GM15510 (cell line): ENCODE measurements around the gene PRICKLE2.

ENCODE experiments used
- POLR2A ChIP-seq: IDR thresholded peaks from 3 replicates; pipeline ENCODE4 v1.6.1; 2011; ENCODE audit warnings: borderline replicate concordance; ENCODE audit not compliant: insufficient read length; ENCODE audit errors: extremely low read depth

PRICKLE2 gene

DNA sequence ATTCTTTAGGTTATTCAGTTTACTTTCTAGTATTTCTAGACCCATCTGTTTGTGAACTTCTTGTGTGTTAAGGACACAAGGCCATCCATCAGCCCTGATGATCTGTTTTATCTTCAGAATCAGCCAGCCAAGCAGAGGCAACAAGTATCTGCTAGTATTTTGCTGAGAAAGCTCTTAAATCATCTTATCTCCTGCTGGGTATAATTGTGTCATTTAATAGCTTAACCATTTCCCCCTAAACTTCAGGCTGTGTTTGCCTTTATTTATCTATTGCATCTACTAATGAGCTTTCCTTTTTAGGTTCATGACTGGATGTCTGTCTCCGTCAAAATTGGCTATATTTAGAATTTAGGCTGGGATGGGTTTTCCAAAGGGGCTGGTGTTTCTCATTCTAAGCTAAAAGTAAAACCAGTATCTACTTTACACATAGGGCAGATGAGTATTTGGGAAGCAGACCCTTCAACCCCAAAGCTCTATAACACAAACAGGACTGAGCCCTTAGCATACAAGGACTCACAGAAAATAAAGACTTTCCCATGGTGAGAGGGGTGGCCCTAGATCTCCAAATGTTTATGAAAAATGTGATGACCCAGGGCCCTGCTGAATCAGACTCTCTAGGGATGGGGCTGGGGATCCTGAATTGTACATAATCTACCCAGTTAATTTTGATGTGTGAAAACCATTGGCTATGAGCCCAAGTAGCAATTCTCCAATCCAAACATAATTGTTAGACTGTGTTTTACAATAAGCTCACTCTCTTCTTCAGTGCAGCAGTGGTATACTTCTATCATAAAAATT is 136.7 kb downstream of the PRICKLE2 start:
- no peak for TF ChIP-seq POLR2A

DNA sequence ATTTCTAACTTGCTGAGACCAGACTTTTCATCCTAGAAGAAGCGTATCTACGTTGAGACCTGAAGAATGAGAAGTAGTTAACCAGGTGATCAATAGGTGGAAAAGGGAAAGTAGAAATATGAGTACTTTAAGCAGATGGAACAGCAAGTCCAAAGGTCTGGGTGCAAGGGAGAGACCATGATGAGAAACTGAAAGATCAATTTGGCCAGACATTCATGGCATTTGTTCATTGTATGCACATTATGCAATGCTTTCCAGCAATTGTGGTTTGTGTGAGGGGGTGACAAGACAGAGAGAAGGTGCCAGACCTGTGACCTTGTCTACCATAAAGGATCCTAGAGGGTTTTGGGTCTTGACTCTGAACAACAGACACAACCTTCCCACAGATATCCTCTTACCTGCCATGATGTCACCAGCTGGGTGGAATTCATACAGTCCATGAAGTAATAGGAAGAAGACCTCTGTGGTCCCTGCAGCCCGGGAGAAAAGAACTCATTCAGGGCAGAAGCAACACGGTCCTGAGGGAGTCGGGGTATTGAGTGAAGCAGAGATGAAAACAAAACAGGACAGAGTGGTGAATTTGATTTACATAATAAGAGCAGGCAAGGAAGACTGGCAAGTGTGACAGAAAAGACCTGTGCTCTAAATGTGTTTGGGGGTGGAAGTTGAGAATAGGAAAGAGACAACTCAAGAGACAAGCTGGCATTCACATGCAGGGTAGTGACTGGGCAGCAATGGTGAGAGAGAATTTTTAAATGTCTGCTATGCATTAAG is 138.6 kb downstream of the PRICKLE2 start:
- no peak for TF ChIP-seq POLR2A

DNA sequence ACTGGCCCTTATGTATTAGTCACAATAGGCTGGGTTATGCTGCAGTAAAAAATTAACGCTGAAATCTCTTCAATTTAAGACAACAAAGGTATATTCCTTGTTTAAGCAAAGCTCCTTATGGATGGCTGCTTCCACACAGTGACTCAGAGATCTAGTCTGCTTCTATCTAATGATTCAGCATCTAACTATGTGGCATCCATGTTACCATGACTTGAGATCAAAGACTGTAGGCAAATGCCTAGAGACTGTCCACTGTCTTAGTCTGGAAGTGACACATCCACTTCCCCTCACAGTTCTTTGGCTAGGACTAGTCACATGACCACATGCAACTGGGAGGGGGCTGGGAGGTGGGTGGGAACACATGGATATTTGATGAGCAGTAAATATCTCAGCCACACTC is 140.6 kb downstream of the PRICKLE2 start:
- no peak for TF ChIP-seq POLR2A

DNA sequence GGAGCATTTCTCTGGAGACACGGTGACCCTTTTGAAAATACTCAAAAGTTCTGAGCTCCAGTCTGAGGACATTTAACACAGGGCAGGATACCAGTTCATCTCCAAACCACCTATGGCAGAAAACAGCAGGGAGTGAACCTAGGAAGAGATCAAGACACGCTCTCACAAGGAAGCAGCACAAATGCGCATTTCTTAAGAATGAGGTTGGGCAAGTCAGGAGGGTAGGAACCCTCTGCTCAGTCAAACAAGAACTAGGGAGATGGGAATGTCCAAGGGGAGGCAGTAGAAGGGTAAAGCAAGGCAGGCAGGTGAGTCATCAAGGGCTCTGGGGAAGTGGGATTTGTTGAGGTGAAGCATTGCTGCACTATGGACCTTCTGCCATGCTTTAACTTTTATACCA is 141.7 kb downstream of the PRICKLE2 start:
- no peak for TF ChIP-seq POLR2A

DNA sequence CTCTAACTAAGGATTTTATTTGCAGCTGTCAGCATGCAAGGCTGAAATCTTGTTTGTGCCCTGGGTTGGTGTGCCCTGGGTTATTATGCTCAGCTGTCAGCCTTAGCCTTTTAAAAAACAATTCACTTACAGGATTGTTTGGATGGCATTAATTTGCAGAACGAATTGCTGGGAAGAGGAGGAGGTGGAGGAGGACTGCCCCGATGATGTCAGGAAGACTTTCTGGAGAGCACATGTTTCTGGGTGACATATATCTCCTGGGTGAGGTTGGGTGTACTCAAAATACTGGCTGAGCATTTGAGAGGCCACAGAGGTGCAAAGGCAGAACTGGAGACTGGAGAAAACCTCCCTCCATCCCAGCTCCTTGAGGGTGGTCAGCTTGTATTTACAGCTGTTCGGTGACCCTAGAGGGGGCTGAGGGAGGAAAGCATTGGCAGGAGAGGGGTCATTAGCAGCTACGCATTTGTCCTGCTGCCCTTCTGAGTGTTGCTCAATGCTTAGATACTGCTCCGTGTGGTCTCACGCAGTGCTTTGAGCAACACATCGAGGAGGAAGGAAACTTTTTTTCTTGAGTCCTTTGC is 142.2 kb downstream of the PRICKLE2 start:
- no peak for TF ChIP-seq POLR2A

DNA sequence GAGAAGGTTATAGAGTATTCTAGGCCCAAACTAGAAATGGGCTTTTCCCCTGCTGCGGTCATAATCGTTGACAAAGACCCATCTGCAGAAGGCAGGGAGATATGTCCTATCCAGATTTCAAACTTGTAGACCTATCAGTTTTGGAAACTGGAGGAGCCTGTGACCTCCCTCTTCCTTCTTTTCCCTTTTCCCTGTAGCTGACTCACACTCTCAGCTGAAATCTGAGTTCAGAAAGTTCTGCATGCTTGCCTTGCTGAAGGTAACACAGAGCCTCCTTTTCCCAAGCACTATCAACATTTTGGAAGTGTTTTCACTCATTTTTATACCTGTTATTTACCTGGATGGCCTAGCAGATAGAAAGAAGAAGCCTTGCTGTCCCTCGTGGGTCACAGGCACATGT is 142.9 kb downstream of the PRICKLE2 start:
- no peak for TF ChIP-seq POLR2A

DNA sequence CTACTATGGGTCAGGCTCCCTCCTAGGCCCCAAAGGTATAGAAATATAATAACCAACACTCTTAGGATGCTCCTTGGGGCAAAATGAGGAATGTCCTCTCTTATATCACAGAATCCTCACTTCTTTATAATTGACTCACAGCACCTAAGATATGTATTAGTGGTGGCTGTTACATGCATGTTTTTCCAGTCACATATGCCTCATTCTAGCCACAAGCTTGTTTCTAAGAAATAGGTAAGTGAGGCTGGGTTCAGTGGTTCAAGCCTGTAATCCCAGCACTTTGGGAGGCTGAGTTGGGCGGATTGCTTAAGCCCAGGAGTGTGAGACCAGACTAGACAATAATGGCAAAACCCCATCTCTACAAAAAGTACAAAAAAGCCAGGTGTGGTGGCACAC is 144.0 kb downstream of the PRICKLE2 start:
- TF ChIP-seq POLR2A, result no peak

DNA sequence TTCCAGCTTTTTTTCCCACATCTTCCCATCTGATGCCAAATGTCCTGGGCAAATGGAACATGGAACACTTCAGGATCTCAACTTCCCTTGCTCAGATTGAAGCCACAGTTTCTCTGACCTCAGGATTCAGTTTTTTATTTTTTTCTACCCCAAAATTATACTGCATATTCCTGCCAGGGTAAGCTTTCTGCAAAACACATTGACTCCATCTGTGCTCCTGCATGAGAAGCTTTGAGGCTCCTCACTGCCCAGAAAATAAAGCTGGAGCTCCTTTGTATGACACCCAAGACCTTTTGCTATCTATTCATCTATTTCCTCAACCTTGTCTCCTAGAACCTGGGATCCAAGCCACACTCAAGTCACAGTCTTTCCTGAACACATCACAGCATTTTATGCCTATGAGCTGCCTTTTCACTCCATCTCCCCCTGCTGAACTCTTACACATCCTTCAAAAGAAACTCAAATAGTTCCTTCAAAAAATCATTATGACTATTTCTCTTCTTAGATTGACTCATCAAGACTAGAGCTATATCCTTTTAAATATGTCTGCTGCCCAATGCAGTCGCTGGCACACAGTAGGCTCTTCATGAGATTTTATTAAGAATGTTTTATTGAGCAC is 144.5 kb downstream of the PRICKLE2 start:
- TF ChIP-seq POLR2A, result no peak

DNA sequence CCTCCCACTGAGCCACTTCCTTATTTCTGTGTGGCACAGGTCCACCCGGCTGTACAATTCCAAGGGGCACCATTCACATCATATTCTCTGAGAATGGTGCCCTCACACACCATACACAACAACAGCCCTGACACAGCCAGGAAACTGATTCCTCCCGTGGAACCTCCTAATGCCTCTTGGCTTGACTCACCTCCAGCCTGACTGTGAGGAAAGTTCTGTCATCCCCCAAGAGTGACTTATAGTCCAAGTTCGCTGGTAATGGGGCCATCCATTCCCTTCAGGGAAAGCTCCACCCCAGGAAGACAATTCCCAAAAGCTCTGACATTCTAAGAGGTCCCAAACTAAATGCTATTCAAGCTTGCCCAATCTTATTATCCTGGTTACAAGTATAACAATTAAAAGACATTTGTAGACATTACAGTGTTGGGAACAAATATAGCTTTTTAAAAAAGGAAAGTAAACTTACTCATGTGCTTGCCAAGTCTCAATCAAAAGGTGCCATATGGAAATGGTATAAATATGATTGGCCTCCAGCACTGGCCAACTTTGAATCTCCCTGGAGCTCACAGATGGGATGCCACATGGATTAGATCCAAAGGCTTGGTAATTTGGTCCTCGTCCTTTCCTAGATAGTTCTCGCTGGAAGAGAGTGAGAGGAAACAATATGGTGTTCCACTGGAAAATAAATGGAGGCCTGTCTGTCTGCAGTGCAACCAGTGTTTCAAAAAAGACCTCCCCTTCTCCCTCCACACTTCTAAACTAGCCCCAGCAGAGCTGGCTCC is 145.7 kb downstream of the PRICKLE2 start:
- TF ChIP-seq POLR2A, result no peak

DNA sequence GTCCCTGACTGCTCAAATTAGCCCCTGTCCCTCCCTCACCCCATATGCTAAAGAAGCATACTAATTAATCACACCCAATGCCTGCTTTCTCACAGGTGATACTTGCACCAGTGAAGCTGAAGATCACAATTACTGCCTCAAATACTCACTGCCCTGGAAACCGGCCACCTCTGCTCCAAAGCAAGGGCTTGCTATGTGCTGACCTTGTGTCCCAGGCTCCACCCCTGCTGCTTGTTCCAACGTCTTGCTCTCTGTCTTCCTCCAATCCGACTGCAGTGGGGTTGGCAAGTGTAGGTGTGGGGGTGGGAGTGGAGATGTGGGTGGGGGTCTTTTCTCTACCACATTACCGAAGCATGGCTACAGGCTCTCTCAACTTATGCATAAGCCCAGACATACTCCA is 146.3 kb downstream of the PRICKLE2 start:
- no peak for TF ChIP-seq POLR2A

DNA sequence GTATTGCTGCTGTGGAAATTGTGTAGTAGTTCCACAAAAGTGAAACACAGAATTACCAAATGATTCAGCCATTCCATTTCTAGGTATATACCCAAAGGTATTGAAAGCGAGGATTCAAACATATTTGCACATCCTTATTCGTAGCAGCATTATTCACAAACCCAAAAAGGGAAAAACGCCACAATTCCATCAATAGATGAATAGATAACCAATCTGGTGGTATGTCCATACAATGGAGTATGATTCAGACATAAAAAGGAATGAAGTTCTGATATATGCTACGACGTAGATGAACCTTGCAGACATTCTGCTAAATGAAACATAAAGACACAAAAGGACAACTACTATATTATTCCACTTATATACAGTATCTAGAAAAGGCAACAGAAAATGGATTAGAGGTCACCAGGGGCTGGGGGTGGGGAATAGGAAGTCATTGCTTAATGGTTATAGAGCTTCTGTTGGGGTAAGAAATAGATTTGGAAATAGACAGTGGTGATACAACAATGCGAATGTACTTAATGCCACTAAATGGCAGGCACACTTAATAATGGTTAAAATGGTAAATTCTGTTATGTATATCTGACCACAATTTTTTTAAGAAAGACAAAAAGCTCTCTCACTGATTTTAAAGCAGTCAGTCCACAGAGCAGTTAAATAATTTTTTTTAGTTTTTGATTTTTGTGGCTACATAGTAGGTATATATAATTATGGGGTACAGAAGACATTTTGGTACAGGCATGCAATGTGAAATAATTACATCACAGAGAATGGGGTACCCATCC is 150.2 kb downstream of the PRICKLE2 start:
- no peak for TF ChIP-seq POLR2A

DNA sequence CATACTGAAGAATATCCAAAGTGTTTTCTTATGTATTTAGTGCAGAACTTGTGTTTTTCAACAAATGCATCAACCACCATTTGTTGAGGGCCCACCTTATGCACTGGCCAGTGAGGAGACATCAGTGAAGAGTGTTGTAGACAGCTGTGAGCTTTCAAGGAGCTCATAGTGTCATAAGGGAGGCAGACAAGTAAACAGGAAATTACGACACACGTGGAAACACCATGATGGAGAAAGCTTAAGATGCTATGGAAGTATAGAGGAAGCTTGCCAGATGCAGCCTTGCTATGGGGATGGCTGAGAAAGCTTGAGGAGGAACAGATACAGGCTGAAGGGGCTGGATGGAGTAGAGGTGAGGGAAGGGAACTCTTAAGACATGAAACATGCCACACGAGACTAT is 151.2 kb downstream of the PRICKLE2 start:
- no peak for TF ChIP-seq POLR2A

DNA sequence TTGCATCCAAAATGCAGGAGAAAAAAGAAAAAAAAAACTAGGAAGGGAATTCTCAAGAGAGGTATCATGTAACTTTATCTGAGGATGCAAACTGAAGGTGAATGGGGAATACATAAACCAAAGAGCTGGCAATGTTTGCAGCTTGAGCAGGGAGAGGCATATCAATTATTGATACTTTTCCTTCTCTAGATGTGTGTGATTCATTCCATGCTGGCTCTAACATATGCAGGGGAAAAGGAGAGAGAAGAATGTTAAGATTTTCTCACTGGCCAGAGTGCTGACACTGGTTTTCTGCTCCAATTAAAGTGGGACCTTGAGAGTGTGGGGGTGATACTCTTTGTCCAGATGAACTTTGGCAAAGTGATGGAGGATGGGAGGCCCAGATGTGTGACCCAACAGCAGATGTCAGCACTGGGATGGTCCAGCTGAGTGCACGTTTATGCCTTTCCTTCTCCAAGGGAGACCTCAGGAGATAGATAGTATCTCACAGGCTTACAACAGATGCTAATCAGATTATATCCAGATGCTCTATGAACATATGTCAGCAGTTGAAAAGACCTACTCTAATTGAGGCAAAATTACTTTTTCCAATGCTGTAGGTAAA is 152.0 kb downstream of the PRICKLE2 start:
- TF ChIP-seq POLR2A, result no peak
